Kidney (tissue), 14 donors: ENCODE results near the gene TACC2. TPM values are rescaled to one million over a fixed set of nuclear protein-coding genes. Genes with fewer than 3 reads are reported as not detected.
A peak's percentile ranks its signal among the peaks of the same experiment; 100 is the strongest.

Source experiments
- DNase-seq, 5 donors: peaks; one replicate each; pipeline ENCODE4 v3.0.0-alpha.2; 2013 to 2020
- FAIRE-seq: peaks from 2 replicates; lab custom pipeline; 2012; peaks lifted over from hg19 to GRCh38; lab: Jason Lieb, UNC
- H3K27ac ChIP-seq, 2 donors: one replicate each; pipeline ENCODE4 v1.7.0; 2013; ENCODE audit warnings: low read depth in 2 of 2, low read length in 2 of 2, inconsistent platforms in 1 of 2
- H3K27me3 ChIP-seq: one replicate; pipeline ENCODE4 v1.7.1; 2013; ENCODE audit warnings: low read length, inconsistent platforms; ENCODE audit not compliant: control insufficient read depth, insufficient read depth
- H3K36me3 ChIP-seq, 3 donors: one replicate each; pipeline versions ENCODE4 v1.7.0 to v1.7.1; 2013; ENCODE audit warnings: low read length in 3 of 3, control low read depth in 1 of 3, inconsistent platforms in 1 of 3; ENCODE audit not compliant: insufficient read depth in 3 of 3, control insufficient read depth in 2 of 3
- H3K4me1 ChIP-seq, 3 donors: one replicate each; pipeline versions ENCODE4 v1.7.0 to v1.7.1; 2013; ENCODE audit warnings: low read length in 3 of 3, inconsistent platforms in 1 of 3, low read depth in 1 of 3; ENCODE audit not compliant: control insufficient read depth in 2 of 3, insufficient read depth in 2 of 3
- H3K4me3 ChIP-seq, 3 donors: one replicate each; pipeline versions ENCODE4 v1.7.0 to v1.8.1; 2013; ENCODE audit warnings: low read length in 3 of 3, control low read depth in 1 of 3, inconsistent platforms in 1 of 3
- H3K9ac ChIP-seq, 3 donors: one replicate each; pipeline versions ENCODE4 v1.7.0 to v1.7.1; 2013; ENCODE audit warnings: low read length in 3 of 3, control low read depth in 1 of 3, inconsistent platforms in 1 of 3
- H3K9me3 ChIP-seq, 3 donors: one replicate each; pipeline versions ENCODE4 v1.7.0 to v1.7.1; 2013; ENCODE audit warnings: low read length in 3 of 3, control low read depth in 1 of 3, inconsistent platforms in 1 of 3; ENCODE audit not compliant: control insufficient read depth in 2 of 3, insufficient read depth in 1 of 3
- intact Hi-C: fragments of 100-400 bp; cut with DNase I; formaldehyde crosslinking; loops from one replicate; pipeline ENCODE4 v1.11.1; 2022
- polyA plus RNA-seq: library from polyadenylated mRNA; stranded (reverse); fragments of 350-450 nt; fragmentation: Illumina TruSeq; extraction: RNeasy Lipid Tissue Mini Kit (QIAGEN cat#74804); gene quantifications from one replicate; pipeline ENCODE4 v1.2.3, GENCODE V29; 2014; ENCODE audit warnings: low read depth, low replicate concordance; ENCODE audit not compliant: insufficient read depth
- total RNA-seq: library from RNA; stranded (reverse); fragmentation: NEBNext Ultra II Directional; extraction: Animal tissue kit (Norgen Biotek cat#: 25700); gene quantifications from one replicate; pipeline ENCODE4 v1.2.1, GENCODE V29; 2021
- TF ChIP-seq, protein P1 (sequence below): IDR thresholded peaks from 3 replicates; pipeline ENCODE4 v1.5.1; 2012; ENCODE audit warnings: mild to moderate bottlenecking, moderate library complexity, borderline replicate concordance; ENCODE audit not compliant: insufficient read depth; ENCODE audit errors: extremely low read depth
- donor health status: control.
- donor health status: control.
- donor health status: control.
- donor health status: control.
- donor health status: control.
- donor health status: DM: yes; HTN: yes; CAD: no.
- donor health status: Normal renal cell carcinoma (clear cell type).

The TACC2 gene
- total and polyA plus RNA-seq, 2 donors from 2014 or later, result 36.4 to 81.0 TPM

DNA sequence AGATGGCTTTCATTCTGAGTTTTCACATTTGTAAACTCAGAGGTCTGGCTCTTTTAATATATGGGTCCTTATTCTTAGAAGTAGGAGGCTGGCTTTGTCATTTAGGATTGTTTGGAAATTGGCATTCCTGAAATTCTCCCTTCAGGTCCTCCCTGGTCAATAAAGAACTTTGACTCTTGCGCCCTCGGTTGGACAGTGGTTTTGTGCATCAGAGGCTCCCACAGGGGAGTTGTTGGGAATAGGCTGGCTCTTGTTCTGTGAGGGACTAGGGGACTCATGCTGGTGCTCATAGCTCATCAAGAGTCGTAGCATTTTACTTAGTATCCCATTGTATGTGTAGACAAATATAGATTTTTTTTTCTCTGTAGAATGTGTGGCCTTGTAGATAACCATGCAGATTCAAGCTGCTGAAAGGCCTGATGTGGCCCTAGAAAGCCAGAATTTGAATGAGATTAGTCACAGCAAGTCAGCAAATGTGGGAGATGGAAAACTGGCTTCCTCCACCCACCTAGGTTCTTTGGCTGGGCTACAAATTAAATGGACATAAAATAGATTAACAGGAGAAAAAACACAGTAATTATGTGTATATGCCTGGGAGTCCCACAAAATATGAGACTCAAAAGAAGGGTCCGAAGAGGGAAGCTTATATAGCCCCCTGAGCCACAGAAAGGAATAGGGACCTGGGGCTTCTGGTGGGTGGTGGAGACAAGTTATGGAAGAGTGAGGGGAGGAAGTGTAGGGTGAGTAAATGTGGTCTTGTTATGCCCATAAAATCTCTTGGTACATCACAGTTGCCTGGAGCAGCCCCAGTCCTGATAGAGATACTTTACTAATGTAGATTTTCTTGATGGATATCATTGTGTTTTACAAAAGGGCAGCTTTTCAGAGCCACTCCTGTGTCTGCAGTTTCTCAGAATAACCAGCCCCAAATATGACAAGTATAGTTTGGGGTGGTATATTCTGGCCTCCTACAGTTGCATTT is 187.6 kb downstream of the TACC2 start:
- H3K9ac ChIP-seq, result no peak overlapping the region
- TF ChIP-seq, protein P1, sequence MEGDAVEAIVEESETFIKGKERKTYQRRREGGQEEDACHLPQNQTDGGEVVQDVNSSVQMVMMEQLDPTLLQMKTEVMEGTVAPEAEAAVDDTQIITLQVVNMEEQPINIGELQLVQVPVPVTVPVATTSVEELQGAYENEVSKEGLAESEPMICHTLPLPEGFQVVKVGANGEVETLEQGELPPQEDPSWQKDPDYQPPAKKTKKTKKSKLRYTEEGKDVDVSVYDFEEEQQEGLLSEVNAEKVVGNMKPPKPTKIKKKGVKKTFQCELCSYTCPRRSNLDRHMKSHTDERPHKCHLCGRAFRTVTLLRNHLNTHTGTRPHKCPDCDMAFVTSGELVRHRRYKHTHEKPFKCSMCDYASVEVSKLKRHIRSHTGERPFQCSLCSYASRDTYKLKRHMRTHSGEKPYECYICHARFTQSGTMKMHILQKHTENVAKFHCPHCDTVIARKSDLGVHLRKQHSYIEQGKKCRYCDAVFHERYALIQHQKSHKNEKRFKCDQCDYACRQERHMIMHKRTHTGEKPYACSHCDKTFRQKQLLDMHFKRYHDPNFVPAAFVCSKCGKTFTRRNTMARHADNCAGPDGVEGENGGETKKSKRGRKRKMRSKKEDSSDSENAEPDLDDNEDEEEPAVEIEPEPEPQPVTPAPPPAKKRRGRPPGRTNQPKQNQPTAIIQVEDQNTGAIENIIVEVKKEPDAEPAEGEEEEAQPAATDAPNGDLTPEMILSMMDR, result no peak
- no peaks in the 10 kb centered on the region for H3K9me3 ChIP-seq
- no peaks in the 10 kb centered on the region for H3K36me3 ChIP-seq
- H3K27ac ChIP-seq, result no peak overlapping the region
- FAIRE-seq (no peak), DNase-seq (no peak)
- peaks cover 0 to 7% (median 0%) of the 10 kb centered on the region in 3 donors for H3K4me1 ChIP-seq
- H3K4me3 ChIP-seq, result no peak overlapping the region
- H3K27me3 ChIP-seq, result no peaks in the 10 kb centered on the region
- intact Hi-C loops, result no loop called here

- Histone ChIP-seq H3K27me3 (no peaks in the 10 kb centered on the region), H3K27ac (no peak overlapping the region), H3K9me3 (no peaks in the 10 kb centered on the region), H3K36me3 (no peaks in the 10 kb centered on the region), H3K4me3 (no peak overlapping the region), H3K4me1 (no peaks in the 10 kb centered on the region), H3K9ac (no peak overlapping the region)
- intact Hi-C loops, result no loop called here
- DNase-seq (no peak), FAIRE-seq (no peak)
- TF ChIP-seq, protein P1, result no peak
Observed at GRCh38 chr10:122178655-122179054, 189.7 kb downstream of the TACC2 start.

DNA sequence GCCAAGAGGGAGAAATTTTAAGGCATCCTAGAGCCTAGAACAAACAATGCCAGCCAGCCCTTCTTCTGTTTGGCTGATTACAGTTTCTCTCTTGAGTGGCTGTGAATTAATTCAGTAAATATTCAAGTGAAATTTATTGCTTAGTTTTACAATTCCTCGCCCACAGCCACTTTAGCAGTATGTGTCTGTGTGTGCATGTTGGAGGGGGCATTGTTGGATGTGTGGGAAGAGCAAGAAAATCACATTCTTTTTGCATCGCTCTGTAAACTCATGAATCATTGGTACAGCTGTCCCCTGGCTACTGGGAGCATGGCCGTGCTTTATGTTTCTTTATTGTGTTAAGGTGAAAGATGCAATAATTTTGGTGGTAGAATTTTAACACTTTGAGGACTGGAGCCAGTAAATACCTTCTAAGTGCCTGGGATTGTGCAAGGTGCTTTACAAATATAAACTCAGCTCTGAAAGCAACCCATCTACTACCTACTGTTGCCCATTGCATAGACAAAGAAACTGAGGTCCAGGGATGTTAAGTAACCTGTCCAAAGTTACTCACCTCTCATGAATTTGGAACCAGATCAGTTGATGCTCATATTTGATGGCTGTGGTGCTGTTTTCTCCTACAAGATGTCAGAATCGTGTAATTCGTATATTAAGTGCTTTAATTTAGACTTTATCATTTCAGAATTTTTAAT is 192.2 kb downstream of the TACC2 start:
- H3K36me3 ChIP-seq, result no peaks in the 10 kb centered on the region
- H3K9ac ChIP-seq, result no peak overlapping the region
- no peak overlapping the region for H3K4me3 ChIP-seq
- peak in 1 of 5 donors; percentile 0 for DNase-seq
- H3K27me3 ChIP-seq, result no peaks in the 10 kb centered on the region
- no peak for FAIRE-seq
- H3K27ac ChIP-seq, result no peak overlapping the region
- no peaks in the 10 kb centered on the region for H3K4me1 ChIP-seq
- intact Hi-C loops, result no loop called here
- TF ChIP-seq, protein P1, result no peak
- H3K9me3 ChIP-seq, result no peaks in the 10 kb centered on the region
